GM23338 (cell line): ENCODE results near the gene HAT1. TPM values are rescaled to one million over a fixed set of nuclear protein-coding genes. Genes with fewer than 3 reads are reported as not detected.

Experiments used
- ATAC-seq: fragments of 200-7000 bp; cut with Tn5 transposase; 3 replicates; pipeline ENCODE4 v1.9.1; 2020
- DNase-seq: peaks from one replicate; pipeline ENCODE4 v3.0.0-alpha.2; 2015; ENCODE audit warnings: low spot score
- H2AFZ ChIP-seq: fragments of 200-600 bp; sonication (generic); 2 replicates; pipeline ENCODE4 v1.8.0; 2016; ENCODE audit warnings: antibody characterized with exemption, mild to moderate bottlenecking, moderate library complexity
- H3F3A ChIP-seq: fragments of 200-600 bp; sonication (generic); replicated peaks from 2 replicates; pipeline ENCODE4 v1.8.0; 2017; ENCODE audit warnings: antibody characterized with exemption, mixed run types, low read depth
- H3K27ac ChIP-seq: fragments of 200-600 bp; sonication (generic); 2 replicates; pipeline ENCODE4 v1.6.1; 2016; ENCODE audit warnings: low read depth
- H3K27me3 ChIP-seq: fragments of 200-600 bp; sonication (generic); 2 replicates; pipeline ENCODE4 v1.8.0; 2016; ENCODE audit warnings: mild to moderate bottlenecking, mixed run types, moderate library complexity; ENCODE audit not compliant: insufficient read depth
- H3K36me3 ChIP-seq: fragments of 200-600 bp; sonication (generic); 2 replicates; pipeline ENCODE4 v1.8.0; 2016; ENCODE audit warnings: mild to moderate bottlenecking; ENCODE audit not compliant: insufficient read depth
- H3K4me1 ChIP-seq: fragments of 200-600 bp; sonication (generic); 2 replicates; pipeline ENCODE4 v1.8.0; 2016; ENCODE audit warnings: mild to moderate bottlenecking, moderate library complexity; ENCODE audit not compliant: insufficient read depth
- H3K4me2 ChIP-seq: fragments of 200-600 bp; sonication (generic); 2 replicates; pipeline ENCODE4 v1.7.1; 2017; ENCODE audit warnings: mixed run types
- H3K4me3 ChIP-seq: fragments of 200-600 bp; sonication (generic); 2 replicates; pipeline ENCODE4 v1.6.1; 2016; ENCODE audit warnings: mixed run types
- H3K79me2 ChIP-seq: fragments of 200-600 bp; sonication (generic); replicated peaks from 2 replicates; pipeline ENCODE4 v1.8.0; 2017; ENCODE audit warnings: mild to moderate bottlenecking; ENCODE audit not compliant: insufficient read depth
- H3K9me2 ChIP-seq: fragments of 200-600 bp; sonication (generic); 2 replicates; pipeline ENCODE4 v1.8.0; 2017; ENCODE audit not compliant: insufficient read depth
- H4K20me1 ChIP-seq: fragments of 200-600 bp; sonication (generic); replicated peaks from 2 replicates; pipeline ENCODE4 v1.8.0; 2017; ENCODE audit warnings: mild to moderate bottlenecking; ENCODE audit not compliant: insufficient read depth
- H3K27ac Mint-ChIP-seq: 2 replicates; pipeline ENCODE4 v1.8.0; 2020; ENCODE audit warnings: inconsistent platforms, mild to moderate bottlenecking, moderate library complexity, mixed read lengths
- H3K27me3 Mint-ChIP-seq: 3 replicates; pipeline ENCODE4 v1.8.0; 2022; ENCODE audit warnings: low read depth, mild to moderate bottlenecking, moderate library complexity, mixed read lengths, inconsistent platforms; ENCODE audit not compliant: insufficient read depth, poor library complexity
- H3K36me3 Mint-ChIP-seq: 3 replicates; pipeline ENCODE4 v1.8.0; 2021; ENCODE audit warnings: low read depth, mild to moderate bottlenecking, inconsistent platforms, moderate library complexity, mixed read lengths
- H3K4me1 Mint-ChIP-seq: 3 replicates; pipeline ENCODE4 v1.8.0; 2020; ENCODE audit warnings: mild to moderate bottlenecking, inconsistent platforms, mixed read lengths
- H3K4me3 Mint-ChIP-seq: 3 replicates; pipeline ENCODE4 v1.8.0; 2021; ENCODE audit warnings: moderate library complexity, mild to moderate bottlenecking, inconsistent platforms, mixed read lengths
- H3K9me3 Mint-ChIP-seq: 3 replicates; pipeline ENCODE4 v1.8.0; 2020; ENCODE audit warnings: moderate library complexity, mild to moderate bottlenecking, inconsistent platforms, mixed read lengths
- CREB1 ChIP-seq: fragments of 250-450 bp; sonication (Bioruptor Pico); IDR thresholded peaks from 2 replicates; pipeline ENCODE4 v1.5.0; 2020; ENCODE audit warnings: low read depth, mild to moderate bottlenecking, moderate library complexity
- EZH2 ChIP-seq: fragments of 200-600 bp; sonication (generic); IDR thresholded peaks from one replicate; pipeline ENCODE4 v1.8.0; 2017; ENCODE audit warnings: antibody characterized with exemption, mild to moderate bottlenecking, low read depth; ENCODE audit not compliant: unreplicated experiment
- EZH2phosphoT487 ChIP-seq: fragments of 200-600 bp; sonication (generic); IDR thresholded peaks from one replicate; pipeline ENCODE4 v1.8.1; 2018; ENCODE audit warnings: antibody characterized with exemption; ENCODE audit not compliant: unreplicated experiment
- JUNB ChIP-seq: IDR thresholded peaks from one replicate; pipeline ENCODE4 v1.6.1; 2016; ENCODE audit warnings: antibody characterized with exemption; ENCODE audit not compliant: unreplicated experiment
- NANOG ChIP-seq: IDR thresholded peaks from 2 replicates; pipeline ENCODE4 v1.6.1; 2016; ENCODE audit warnings: antibody characterized with exemption, borderline replicate concordance
- POLR2AphosphoS5 ChIP-seq: IDR thresholded peaks from 2 replicates; pipeline ENCODE4 v1.6.1; 2016; ENCODE audit warnings: antibody characterized with exemption, low read depth
- STAT1 ChIP-seq: IDR thresholded peaks from one replicate; pipeline ENCODE4 v1.6.1; 2016; ENCODE audit warnings: antibody characterized with exemption; ENCODE audit not compliant: unreplicated experiment
- ZNF114 ChIP-seq: fragments of 250-450 bp; sonication (Bioruptor Pico); IDR thresholded peaks from 2 replicates; pipeline ENCODE4 v1.5.0; 2020; ENCODE audit warnings: mild to moderate bottlenecking, moderate library complexity
- ZNF331 ChIP-seq: fragments of 250-450 bp; sonication (Bioruptor Pico); IDR thresholded peaks from 2 replicates; pipeline ENCODE4 v1.5.0; 2020; ENCODE audit warnings: low read depth, mild to moderate bottlenecking, moderate library complexity
- polyA plus RNA-seq: library from polyadenylated mRNA; unstranded; fragments of >200 nt; fragmentation: Nextera tagmentation; extraction: Ambion mirVana; gene quantifications from 2 replicates; pipeline ENCODE4 v1.2.1, GENCODE V29; 2016
- total RNA-seq: library from RNA; depleted of rRNA; stranded (reverse); fragments of >200 nt; shearing (Covaris generic); gene quantifications from 2 replicates; pipeline ENCODE4 v1.2.3, GENCODE V29; 2014
- TF ChIP-seq, protein P1 (sequence below): fragments of 250-450 bp; sonication (Bioruptor Pico); IDR thresholded peaks from 2 replicates; pipeline ENCODE4 v1.5.0; 2020; ENCODE audit warnings: mild to moderate bottlenecking, moderate library complexity
- TF ChIP-seq, protein P2 (sequence below): IDR thresholded peaks from one replicate; pipeline ENCODE4 v1.6.1; 2018; ENCODE audit warnings: antibody characterized with exemption; ENCODE audit not compliant: unreplicated experiment

The HAT1 gene
- total and polyA plus RNA-seq, 2 experiments from 2014 or later: 67.2 to 67.5 TPM

DNA sequence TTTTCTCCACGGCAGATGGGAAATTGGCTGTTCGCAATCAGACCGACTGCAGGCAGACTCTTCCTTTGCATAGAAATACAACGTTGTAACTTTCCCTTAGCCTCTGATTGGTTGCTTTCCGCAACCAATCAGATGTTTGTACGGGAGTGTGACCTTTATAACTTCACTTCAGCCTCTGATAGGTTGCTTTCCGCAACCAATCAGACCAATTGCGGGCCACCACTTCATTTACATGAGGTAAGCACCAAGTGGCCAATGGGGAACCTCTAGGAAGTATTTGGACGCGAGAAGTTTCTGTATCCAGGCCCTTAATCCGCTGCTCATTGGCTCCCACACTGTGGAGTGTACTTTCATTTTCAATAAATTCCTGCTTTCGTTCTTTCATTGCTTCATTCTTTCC lies 47.3 kb upstream of the HAT1 start:
- Histone ChIP-seq H3K27me3 (no peaks in the 10 kb centered on the region), H2AFZ (no peak overlapping the region), H3K4me2 (no peak overlapping the region), H3K27ac (no peak overlapping the region), H3K4me3 (no peak overlapping the region), H4K20me1 (no peaks in the 10 kb centered on the region), H3K79me2 (no peaks in the 10 kb centered on the region), H3K4me1 (no peaks in the 10 kb centered on the region), H3K9me2 (no peaks in the 10 kb centered on the region), H3F3A (no peaks in the 10 kb centered on the region), H3K36me3 (no peaks in the 10 kb centered on the region)
- Mint-ChIP-seq H3K27me3 (peaks cover 2% of the 10 kb centered on the region), H3K4me3 (no peak overlapping the region), H3K4me1 (peaks cover 4% of the 10 kb centered on the region; the same call in 2 of the 3 replicates), H3K36me3 (peaks cover 19% of the 10 kb centered on the region; the same call in 2 of the 3 replicates), H3K27ac (no peak overlapping the region), H3K9me3 (no peaks in the 10 kb centered on the region)
- TF ChIP-seq CREB1 (CRISPR knock-in tag) (no peak), POLR2AphosphoS5 (no peak), NANOG (no peak), ZNF114 (CRISPR knock-in tag) (no peak), EZH2 (no peak), STAT1 (no peak), JUNB (no peak), EZH2phosphoT487 (no peak), ZNF331 (CRISPR knock-in tag) (no peak)
- TF ChIP-seq, protein P1, sequence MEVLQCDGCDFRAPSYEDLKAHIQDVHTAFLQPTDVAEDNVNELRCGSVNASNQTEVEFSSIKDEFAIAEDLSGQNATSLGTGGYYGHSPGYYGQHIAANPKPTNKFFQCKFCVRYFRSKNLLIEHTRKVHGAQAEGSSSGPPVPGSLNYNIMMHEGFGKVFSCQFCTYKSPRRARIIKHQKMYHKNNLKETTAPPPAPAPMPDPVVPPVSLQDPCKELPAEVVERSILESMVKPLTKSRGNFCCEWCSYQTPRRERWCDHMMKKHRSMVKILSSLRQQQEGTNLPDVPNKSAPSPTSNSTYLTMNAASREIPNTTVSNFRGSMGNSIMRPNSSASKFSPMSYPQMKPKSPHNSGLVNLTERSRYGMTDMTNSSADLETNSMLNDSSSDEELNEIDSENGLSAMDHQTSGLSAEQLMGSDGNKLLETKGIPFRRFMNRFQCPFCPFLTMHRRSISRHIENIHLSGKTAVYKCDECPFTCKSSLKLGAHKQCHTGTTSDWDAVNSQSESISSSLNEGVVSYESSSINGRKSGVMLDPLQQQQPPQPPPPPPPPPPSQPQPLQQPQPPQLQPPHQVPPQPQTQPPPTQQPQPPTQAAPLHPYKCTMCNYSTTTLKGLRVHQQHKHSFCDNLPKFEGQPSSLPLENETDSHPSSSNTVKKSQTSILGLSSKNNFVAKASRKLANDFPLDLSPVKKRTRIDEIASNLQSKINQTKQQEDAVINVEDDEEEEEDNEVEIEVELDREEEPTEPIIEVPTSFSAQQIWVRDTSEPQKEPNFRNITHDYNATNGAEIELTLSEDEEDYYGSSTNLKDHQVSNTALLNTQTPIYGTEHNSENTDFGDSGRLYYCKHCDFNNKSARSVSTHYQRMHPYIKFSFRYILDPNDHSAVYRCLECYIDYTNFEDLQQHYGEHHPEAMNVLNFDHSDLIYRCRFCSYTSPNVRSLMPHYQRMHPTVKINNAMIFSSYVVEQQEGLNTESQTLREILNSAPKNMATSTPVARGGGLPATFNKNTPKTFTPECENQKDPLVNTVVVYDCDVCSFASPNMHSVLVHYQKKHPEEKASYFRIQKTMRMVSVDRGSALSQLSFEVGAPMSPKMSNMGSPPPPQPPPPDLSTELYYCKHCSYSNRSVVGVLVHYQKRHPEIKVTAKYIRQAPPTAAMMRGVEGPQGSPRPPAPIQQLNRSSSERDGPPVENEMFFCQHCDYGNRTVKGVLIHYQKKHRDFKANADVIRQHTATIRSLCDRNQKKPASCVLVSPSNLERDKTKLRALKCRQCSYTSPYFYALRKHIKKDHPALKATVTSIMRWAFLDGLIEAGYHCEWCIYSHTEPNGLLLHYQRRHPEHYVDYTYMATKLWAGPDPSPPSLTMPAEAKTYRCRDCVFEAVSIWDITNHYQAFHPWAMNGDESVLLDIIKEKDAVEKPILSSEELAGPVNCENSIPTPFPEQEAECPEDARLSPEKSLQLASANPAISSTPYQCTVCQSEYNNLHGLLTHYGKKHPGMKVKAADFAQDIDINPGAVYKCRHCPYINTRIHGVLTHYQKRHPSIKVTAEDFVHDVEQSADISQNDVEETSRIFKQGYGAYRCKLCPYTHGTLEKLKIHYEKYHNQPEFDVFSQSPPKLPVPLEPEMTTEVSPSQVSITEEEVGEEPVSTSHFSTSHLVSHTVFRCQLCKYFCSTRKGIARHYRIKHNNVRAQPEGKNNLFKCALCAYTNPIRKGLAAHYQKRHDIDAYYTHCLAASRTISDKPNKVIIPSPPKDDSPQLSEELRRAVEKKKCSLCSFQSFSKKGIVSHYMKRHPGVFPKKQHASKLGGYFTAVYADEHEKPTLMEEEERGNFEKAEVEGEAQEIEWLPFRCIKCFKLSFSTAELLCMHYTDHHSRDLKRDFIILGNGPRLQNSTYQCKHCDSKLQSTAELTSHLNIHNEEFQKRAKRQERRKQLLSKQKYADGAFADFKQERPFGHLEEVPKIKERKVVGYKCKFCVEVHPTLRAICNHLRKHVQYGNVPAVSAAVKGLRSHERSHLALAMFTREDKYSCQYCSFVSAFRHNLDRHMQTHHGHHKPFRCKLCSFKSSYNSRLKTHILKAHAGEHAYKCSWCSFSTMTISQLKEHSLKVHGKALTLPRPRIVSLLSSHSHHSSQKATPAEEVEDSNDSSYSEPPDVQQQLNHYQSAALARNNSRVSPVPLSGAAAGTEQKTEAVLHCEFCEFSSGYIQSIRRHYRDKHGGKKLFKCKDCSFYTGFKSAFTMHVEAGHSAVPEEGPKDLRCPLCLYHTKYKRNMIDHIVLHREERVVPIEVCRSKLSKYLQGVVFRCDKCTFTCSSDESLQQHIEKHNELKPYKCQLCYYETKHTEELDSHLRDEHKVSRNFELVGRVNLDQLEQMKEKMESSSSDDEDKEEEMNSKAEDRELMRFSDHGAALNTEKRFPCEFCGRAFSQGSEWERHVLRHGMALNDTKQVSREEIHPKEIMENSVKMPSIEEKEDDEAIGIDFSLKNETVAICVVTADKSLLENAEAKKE (CRISPR knock-in tag): no peak
- TF ChIP-seq, protein P2, sequence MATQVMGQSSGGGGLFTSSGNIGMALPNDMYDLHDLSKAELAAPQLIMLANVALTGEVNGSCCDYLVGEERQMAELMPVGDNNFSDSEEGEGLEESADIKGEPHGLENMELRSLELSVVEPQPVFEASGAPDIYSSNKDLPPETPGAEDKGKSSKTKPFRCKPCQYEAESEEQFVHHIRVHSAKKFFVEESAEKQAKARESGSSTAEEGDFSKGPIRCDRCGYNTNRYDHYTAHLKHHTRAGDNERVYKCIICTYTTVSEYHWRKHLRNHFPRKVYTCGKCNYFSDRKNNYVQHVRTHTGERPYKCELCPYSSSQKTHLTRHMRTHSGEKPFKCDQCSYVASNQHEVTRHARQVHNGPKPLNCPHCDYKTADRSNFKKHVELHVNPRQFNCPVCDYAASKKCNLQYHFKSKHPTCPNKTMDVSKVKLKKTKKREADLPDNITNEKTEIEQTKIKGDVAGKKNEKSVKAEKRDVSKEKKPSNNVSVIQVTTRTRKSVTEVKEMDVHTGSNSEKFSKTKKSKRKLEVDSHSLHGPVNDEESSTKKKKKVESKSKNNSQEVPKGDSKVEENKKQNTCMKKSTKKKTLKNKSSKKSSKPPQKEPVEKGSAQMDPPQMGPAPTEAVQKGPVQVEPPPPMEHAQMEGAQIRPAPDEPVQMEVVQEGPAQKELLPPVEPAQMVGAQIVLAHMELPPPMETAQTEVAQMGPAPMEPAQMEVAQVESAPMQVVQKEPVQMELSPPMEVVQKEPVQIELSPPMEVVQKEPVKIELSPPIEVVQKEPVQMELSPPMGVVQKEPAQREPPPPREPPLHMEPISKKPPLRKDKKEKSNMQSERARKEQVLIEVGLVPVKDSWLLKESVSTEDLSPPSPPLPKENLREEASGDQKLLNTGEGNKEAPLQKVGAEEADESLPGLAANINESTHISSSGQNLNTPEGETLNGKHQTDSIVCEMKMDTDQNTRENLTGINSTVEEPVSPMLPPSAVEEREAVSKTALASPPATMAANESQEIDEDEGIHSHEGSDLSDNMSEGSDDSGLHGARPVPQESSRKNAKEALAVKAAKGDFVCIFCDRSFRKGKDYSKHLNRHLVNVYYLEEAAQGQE: no peak
- ATAC-seq (no peak), DNase-seq (no peak)
